WERI-Rb-1 (cell line): ENCODE measurements around the gene AP5B1.

ENCODE experiments used
- DNase-seq: peaks from one replicate; pipeline ENCODE4 v3.0.0-alpha.2; 2020
- H3K27ac ChIP-seq: fragments of 250-450 bp; sonication (Bioruptor Pico); 2 replicates; pipeline ENCODE4 v1.5.1; 2020; ENCODE audit warnings: mild to moderate bottlenecking, moderate library complexity
- H3K27me3 ChIP-seq: fragments of 250-450 bp; sonication (Bioruptor Pico); 2 replicates; pipeline ENCODE4 v1.5.1; 2021; ENCODE audit warnings: mild to moderate bottlenecking, low read depth, moderate library complexity; ENCODE audit not compliant: insufficient read depth, severe bottlenecking
- H3K36me3 ChIP-seq: fragments of 250-450 bp; sonication (Bioruptor Pico); 2 replicates; pipeline ENCODE4 v1.5.1; 2020; ENCODE audit warnings: mild to moderate bottlenecking, moderate library complexity
- H3K4me3 ChIP-seq: 2 replicates; pipeline ENCODE4 v1.5.1; 2011; ENCODE audit warnings: low read depth, mild to moderate bottlenecking, control low read depth, low read length
- H3K9me3 ChIP-seq: fragments of 250-450 bp; sonication (Bioruptor Pico); 2 replicates; pipeline ENCODE4 v1.5.1; 2021; ENCODE audit warnings: mild to moderate bottlenecking, moderate library complexity; ENCODE audit not compliant: severe bottlenecking
- CTCF ChIP-seq: IDR thresholded peaks from 2 replicates; pipeline ENCODE4 v1.5.1; 2011; ENCODE audit warnings: low read depth, mild to moderate bottlenecking, control low read depth, inconsistent platforms, low read length

The AP5B1 gene

GRCh38 chr11:65817835-65818680, 37.3 kb upstream of the AP5B1 start:
- no peaks in the 10 kb centered on the region for H3K27me3 ChIP-seq
- peak; percentile 96 for TF ChIP-seq CTCF
- no peaks in the 10 kb centered on the region for H3K9me3 ChIP-seq
- DNase-seq = peak; percentile 92
- peak overlapping the region; percentile 65 for H3K4me3 ChIP-seq
- no peaks in the 10 kb centered on the region for H3K36me3 ChIP-seq
- peak overlapping the region; percentile 53; the same call in 1 of the 2 replicates for H3K27ac ChIP-seq

GRCh38 chr11:65817312-65817834, 36.6 kb upstream of the AP5B1 start:
- no peak for TF ChIP-seq CTCF
- Histone ChIP-seq H3K27ac (peak overlapping the region; percentile 53), H3K4me3 (peak overlapping the region; percentile 65)

GRCh38 chr11:65816696-65817095, 35.9 kb upstream of the AP5B1 start:
- no peaks in the 10 kb centered on the region for H3K9me3 ChIP-seq
- no peaks in the 10 kb centered on the region for H3K27me3 ChIP-seq
- H3K4me3 ChIP-seq = no peak overlapping the region
- no peaks in the 10 kb centered on the region for H3K36me3 ChIP-seq
- no peak for TF ChIP-seq CTCF
- H3K27ac ChIP-seq = no peak overlapping the region
- no peak for DNase-seq

More at GRCh38 chr11:65817312-65817834, 36.6 kb upstream of the AP5B1 start:
- no peak for DNase-seq
- no peaks in the 10 kb centered on the region for H3K36me3 ChIP-seq
- no peaks in the 10 kb centered on the region for H3K9me3 ChIP-seq
- H3K27me3 ChIP-seq = no peaks in the 10 kb centered on the region

- no peaks in the 10 kb centered on the region for H3K36me3 ChIP-seq
- H3K27me3 ChIP-seq = no peaks in the 10 kb centered on the region
- H3K27ac ChIP-seq = no peak overlapping the region
- H3K9me3 ChIP-seq = no peaks in the 10 kb centered on the region
- no peak for TF ChIP-seq CTCF
- DNase-seq = no peak
- H3K4me3 ChIP-seq = no peak overlapping the region
Observed at GRCh38 chr11:65814986-65815565, 34.3 kb upstream of the AP5B1 start.

GRCh38 chr11:65814131-65814985, 33.6 kb upstream of the AP5B1 start:
- Histone ChIP-seq H3K4me3 (no peak overlapping the region), H3K27me3 (no peaks in the 10 kb centered on the region), H3K9me3 (no peaks in the 10 kb centered on the region), H3K27ac (no peak overlapping the region), H3K36me3 (no peaks in the 10 kb centered on the region)
- no peak for TF ChIP-seq CTCF
- no peak for DNase-seq
